ENCODE results near the gene CST5.
"Not testable (repeated sequence)": the region's sequence is repeated elsewhere in the genome, so short reads cannot be mapped to it uniquely, and the experiment has no call there.

The CST5 gene

DNA sequence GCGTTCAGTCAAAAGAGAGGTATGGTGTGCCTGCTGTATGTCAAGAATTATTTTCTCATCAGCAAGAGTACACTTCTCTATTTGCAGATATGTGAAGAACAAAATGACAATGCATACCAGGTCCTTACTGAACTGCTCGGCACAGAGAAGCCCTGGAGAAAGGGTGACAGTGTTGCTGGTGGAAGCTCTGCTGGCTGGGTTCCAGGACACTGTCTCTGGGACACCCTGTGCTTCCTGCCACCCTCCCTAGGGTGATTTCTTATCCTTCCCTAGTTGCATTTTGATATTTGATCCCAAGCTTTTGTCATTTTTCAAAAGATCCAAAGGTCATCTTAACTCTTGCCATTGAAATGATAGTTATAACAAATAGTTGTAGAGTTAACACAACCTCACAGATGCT, 8.3 kb upstream of the CST5 start:
- no peak for DNase-seq

- DNase-seq = no peak
These were observed 5.2 kb upstream of the CST5 start for GRCh38 chr20:23884771-23885162.

- no peak for DNase-seq
These were observed 4.7 kb upstream of the CST5 start for GRCh38 chr20:23884136-23884770.

- no peak for DNase-seq
These were observed 1.8 kb upstream of the CST5 start for GRCh38 chr20:23881371-23881770.

DNA sequence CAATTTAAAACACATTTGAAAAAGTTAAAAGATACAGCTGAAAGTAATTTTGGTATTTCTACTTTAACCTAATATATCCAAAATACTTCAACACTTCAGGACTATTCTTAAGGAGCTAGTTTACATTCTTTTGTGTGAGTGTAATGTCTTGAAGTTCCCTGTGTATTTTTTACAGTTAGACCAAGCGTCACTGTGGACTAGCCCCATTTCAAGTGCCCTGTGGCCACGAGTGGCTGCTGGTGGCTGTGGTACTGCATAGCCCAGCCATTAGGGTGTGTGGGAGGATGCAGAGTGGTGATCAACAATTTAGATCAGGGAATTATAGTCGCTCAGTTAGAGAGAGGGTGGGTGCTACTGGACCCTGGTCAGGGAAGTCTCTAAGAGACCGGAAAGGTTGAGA, 869 bp upstream of the CST5 start:
- DNase-seq = no peak

GRCh38 chr20:23879811-23880374, 345 bp upstream of the CST5 start:
- DNase-seq = no peak

GRCh38 chr20:23878787-23879186, 761 bp downstream of the CST5 start:
- DNase-seq = no peak

GRCh38 chr20:23878016-23878542, 1.5 kb downstream of the CST5 start:
- not testable (repeated sequence) for DNase-seq

DNA sequence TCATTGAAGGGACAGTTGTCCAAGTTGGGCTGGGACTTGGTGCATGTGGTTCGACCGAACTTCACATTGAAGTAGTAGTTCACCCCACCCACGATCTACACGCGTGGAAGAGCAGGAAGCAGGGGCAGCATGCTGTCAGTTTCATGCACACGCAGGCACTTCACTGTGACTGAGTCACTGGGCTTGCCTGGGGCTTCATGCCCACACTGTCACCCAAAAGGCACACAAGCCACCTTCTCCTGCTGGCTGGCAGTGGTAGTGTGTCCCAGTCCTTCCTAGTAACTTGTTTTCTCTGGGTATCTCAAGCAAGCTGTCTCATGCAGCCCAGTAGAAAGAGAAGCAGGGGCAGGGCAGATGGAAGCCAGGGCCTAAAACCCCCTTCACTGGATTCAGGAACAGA, 2.0 kb downstream of the CST5 start:
- DNase-seq = no peak

DNA sequence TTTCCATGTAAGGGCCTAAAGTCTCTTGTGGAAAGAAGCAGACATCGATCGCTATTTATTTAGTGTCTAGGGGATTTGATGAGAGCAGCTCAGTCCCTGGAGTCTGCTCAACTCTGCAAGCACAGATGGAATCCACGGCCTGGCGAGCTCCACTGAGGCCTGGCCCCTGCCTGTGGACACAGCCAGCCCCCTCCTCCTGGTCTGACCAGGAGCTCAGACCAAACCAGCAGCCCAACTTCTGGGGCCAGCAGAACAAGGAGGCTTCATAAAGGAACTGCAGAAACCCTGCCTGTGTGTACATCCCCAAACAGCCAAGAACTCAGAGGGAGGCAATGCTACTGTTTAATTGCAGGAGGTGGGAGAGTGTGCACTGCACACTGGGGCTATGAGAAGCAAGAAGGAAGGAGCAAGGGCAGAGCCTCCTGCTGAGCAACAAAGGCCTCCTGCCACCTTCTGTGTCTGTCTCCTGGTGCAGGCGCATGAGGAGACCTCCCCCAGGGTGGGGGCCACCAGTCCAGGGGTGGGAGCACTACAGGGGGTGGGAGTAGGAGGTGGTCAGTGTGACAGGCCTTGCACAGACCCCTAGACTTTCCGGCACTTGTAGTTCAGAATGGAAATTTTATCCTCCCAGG, 3.8 kb downstream of the CST5 start:
- no peak for DNase-seq

DNA sequence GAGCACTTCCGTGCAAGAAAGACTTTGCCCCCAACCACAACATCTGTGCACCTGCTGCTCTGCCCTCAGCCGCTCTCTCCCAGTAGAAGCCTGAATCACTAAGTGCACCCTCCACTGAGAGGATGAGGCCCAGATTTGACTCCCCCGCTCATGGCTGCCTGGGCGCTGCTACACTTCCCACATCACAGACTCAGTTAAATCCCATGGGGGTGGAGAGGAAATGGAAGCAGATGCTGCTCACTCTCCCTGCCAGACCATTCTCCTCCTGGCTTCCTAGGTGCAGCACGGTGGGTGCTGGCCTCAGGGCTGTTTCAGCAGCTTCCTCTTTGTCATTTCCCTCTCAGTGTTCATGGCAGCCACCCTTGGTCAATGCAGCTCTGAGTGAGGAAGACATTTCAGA, 4.8 kb downstream of the CST5 start:
- DNase-seq = peak in 1 of 3 experiments; percentile 3

- DNase-seq = no peak
These were observed 6.1 kb downstream of the CST5 start for GRCh38 chr20:23873370-23874015.

DNA sequence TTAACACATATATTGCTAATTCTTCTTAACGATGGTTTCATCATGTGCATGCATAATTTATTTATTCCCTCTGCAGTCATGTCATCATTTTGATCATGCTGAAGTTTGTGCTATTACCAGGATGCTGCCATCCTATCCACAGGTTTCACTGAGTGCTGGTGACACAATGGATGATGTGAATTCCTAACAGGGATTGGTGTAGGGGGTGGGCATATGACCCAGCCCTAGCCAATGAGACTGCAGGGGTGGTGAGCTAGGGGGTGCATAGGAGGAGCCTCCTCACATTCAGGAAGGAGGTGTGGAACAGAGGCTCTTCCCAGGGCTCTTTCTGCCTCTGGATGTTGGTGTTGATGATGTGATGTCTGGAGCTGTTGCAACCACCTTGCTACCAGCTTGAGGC, 7.5 kb downstream of the CST5 start:
- DNase-seq = no peak

DNA sequence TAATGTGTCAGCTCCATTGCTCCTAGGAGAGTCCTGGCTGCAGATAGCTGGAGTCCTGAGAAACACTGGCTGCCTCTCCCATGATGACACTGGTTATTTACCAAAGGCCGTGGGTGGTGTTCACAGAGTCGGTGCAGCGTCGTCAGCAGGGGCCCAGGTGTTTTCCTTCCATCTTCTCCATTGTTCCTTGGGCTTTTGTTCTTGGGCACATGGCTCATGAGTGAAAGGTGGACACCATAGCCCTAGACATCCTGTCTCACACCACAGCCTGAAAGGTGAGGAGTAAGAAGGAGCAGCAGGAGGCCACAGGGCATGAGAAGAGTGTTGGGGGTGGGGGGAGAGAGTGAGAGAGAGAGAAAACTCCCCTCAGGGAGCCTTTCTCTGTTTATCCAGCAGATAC, 9.1 kb downstream of the CST5 start:
- DNase-seq = peak in 1 of 3 experiments; percentile 3

GRCh38 chr20:23869520-23869919, 10.0 kb downstream of the CST5 start:
- no peak for DNase-seq

- DNase-seq = no peak
These were observed 11.2 kb downstream of the CST5 start for GRCh38 chr20:23868321-23868720.

DNA sequence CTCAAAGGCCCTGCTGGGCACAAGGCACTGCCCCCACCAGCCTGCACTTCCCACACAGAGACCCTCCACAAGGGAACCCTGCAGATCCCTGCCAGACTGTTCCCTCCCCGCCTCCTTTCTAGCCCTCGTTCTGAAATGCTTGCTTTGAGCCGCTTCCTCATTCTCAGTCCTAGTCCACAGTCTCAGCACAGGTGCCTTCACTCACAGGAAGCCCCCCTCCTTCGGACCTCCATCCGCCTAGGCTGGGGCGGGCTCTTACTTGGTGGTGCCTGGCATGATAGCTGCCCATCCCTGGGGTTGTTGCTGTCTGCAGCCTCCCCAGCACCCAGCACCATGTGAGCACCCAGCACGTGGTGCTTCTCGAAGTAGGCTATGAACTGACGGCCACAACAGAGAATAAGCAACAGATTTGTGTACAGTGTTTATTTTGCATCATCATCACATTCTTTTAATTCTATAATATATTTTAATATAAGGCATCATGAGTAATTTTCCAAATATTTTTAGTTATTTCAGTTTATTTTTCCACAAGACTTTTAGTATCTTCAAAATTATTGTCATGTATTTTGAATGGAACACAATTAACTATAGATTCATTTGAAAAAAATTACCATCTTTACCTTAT, 12.3 kb downstream of the CST5 start:
- DNase-seq = no peak

DNA sequence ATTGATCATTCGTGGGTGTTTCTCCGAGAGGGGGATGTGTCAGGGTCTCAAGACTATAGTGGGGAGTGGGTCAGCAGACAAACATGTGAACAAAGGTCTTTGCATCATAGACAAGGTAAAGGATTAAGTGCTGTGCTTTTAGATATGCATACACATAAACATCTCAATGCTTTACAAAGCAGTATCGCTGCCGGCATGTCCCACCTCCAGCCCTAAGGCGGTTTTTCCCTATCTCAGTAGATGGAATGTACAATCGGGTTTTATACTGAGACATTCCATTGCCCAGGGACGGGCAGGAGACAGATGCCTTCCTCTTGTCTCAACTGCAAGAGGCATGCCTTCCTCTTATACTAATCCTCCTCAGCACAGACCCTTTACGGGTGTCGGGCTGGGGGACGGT, 18.8 kb downstream of the CST5 start:
- not testable (repeated sequence) for DNase-seq

DNA sequence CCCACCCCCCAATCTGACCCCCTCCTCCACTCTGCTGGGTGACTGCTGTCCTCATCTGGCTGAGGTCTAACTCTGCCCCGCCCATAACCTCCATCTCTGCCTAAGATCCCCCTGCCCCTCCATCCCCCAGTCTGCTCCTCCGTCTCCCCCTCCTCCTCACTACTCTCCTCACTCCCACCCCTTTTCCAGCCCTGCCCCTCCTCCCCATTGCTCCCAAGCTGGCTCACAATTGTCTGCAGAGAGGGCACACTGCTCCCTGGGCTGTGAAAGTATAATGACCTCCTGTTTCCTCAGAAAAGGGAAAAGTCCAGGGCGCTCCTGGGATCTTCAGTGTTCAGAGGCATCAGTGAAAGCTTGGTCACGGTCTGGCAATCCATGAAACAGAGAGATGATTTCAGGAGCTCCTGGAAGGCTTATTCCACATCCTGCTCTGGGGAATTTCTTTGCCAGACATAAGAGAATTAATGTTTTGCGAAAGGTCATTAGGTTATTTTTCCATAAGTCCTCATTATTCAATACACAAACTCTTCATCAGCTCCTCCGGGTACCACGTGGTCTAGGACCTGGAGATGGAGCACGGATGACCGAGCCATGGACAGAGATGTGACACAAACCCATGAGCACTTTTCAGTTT, 21.5 kb downstream of the CST5 start:
- DNase-seq = no peak

DNA sequence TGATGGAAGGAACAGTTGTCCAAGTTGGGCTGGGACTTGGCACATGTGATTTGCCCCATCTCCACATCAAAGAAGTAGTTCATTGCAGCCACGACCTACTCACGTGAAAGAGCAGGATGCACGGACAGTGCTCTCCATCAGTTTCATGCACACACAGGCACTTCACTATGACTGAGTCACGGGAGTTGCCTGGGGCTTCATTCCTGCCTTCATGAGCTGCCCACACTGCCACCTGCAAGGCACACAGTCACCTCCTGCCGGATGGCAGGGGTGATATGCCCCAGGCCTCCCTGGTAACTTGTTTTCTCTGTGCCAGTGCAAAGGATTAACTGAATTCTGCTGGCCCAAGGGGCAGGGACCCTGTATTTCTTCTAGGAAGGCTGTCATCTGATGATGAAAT, 22.8 kb downstream of the CST5 start:
- DNase-seq = no peak

- DNase-seq = no peak
These were observed 23.3 kb downstream of the CST5 start for GRCh38 chr20:23856226-23856625.

DNA sequence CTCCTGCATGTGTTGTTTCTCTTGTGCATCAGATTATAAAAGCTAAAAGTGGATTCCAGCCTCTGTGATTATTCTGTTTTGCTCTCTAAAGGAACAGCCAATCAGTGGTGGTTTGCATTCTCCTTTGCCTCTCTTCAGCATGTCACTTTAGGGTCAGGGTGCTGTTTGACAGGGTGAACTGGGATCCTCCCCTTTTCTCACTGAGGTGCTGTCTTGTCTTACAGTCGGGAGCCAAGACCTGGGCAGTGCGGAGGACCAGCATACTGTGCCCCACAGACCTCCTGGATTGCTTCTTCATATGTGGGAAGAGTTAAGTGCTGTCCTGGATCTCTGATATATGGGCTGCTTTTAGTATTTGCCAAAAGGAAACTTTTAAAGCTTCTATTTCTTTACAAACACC, 37.9 kb downstream of the CST5 start:
- DNase-seq = no peak

DNA sequence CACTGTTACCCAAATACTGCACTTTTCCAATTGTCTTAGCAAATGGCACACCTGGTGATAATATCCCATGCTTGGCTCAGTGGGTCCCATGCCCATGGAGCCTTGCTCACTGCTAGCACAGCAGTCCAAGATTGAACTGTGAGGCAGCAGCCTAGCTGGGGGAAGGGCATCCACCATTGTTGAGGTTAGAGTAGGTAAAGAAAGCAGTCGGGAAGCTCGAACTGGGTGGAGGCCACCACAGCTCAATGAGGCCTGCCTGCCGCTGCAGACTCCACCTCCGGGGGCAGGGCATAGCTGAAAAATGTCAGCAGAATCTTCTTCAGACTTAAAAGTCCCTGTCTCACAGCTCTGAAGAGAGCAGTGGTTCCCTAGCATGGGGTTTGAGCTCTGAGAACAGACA, 43.8 kb downstream of the CST5 start:
- no peak for DNase-seq
